OCI-LY1 (cell line): ENCODE data around the gene POLH.

Experiments used
- H2AFZ ChIP-seq: fragments of 200-600 bp; sonication (generic), shearing (Covaris generic); 2 replicates; pipeline ENCODE4 v1.6.0; 2014; ENCODE audit warnings: antibody characterized with exemption, mild to moderate bottlenecking, low read length
- H3F3A ChIP-seq: fragments of 200-600 bp; sonication (generic), shearing (Covaris generic); 2 replicates; pipeline ENCODE4 v1.6.0; 2014; ENCODE audit warnings: mild to moderate bottlenecking, antibody characterized with exemption, low read length, moderate library complexity; ENCODE audit not compliant: insufficient read depth
- H3K27ac ChIP-seq: fragments of 200-600 bp; sonication (generic); 2 replicates; pipeline ENCODE4 v1.5.1; 2014; ENCODE audit warnings: low read length, mixed run types, mild to moderate bottlenecking, low read depth; ENCODE audit not compliant: poor library complexity, severe bottlenecking
- H3K27me3 ChIP-seq: fragments of 200-600 bp; sonication (generic); 2 replicates; pipeline ENCODE4 v1.6.0; 2014; ENCODE audit warnings: antibody characterized with exemption, mild to moderate bottlenecking, low read length, moderate library complexity; ENCODE audit not compliant: insufficient read depth
- H3K36me3 ChIP-seq: fragments of 200-600 bp; sonication (generic); 2 replicates; pipeline ENCODE4 v1.6.1; 2014; ENCODE audit warnings: mild to moderate bottlenecking, antibody characterized with exemption, low read length, moderate library complexity, mixed read lengths; ENCODE audit not compliant: insufficient read depth
- H3K4me1 ChIP-seq: fragments of 200-600 bp; sonication (generic); 2 replicates; pipeline ENCODE4 v1.5.1; 2014; ENCODE audit warnings: mild to moderate bottlenecking, low read length, moderate library complexity; ENCODE audit not compliant: insufficient read depth, severe bottlenecking
- H3K4me2 ChIP-seq: fragments of 200-600 bp; sonication (generic), shearing (Covaris generic); 2 replicates; pipeline ENCODE4 v1.6.1; 2014; ENCODE audit warnings: low read length
- H3K4me3 ChIP-seq: fragments of 200-600 bp; sonication (generic); 2 replicates; pipeline ENCODE4 v1.5.1; 2014; ENCODE audit warnings: low read length, low read depth, mild to moderate bottlenecking, mixed read lengths; ENCODE audit not compliant: poor library complexity, severe bottlenecking
- H3K79me2 ChIP-seq: fragments of 200-600 bp; shearing (Covaris generic); 2 replicates; pipeline ENCODE4 v1.6.1; 2016; ENCODE audit warnings: mixed run types, low read length, mixed read lengths; ENCODE audit not compliant: insufficient read depth
- H3K9ac ChIP-seq: fragments of 200-600 bp; sonication (generic), shearing (Covaris generic); 2 replicates; pipeline ENCODE4 v1.6.1; 2014; ENCODE audit warnings: mild to moderate bottlenecking, low read length, mixed read lengths
- H3K9me2 ChIP-seq: fragments of 200-600 bp; sonication (generic), shearing (Covaris generic); 2 replicates; pipeline ENCODE4 v1.6.1; 2014; ENCODE audit warnings: low read depth, mild to moderate bottlenecking, low read length, mixed read lengths
- H3K9me3 ChIP-seq: fragments of 200-600 bp; shearing (Covaris generic); 2 replicates; pipeline ENCODE4 v1.6.1; 2014; ENCODE audit warnings: low read length, mixed read lengths
- H4K20me1 ChIP-seq: fragments of 200-600 bp; sonication (generic), shearing (Covaris generic); 2 replicates; pipeline ENCODE4 v1.6.0; 2016; ENCODE audit warnings: mild to moderate bottlenecking, low read length; ENCODE audit not compliant: insufficient read depth
- EZH2 ChIP-seq: fragments of 200-600 bp; sonication (generic), shearing (Covaris generic); IDR thresholded peaks from 2 replicates; pipeline ENCODE4 v1.8.0; 2017; ENCODE audit warnings: borderline replicate concordance, mixed run types, mild to moderate bottlenecking, antibody characterized with exemption, low read length, moderate library complexity, mixed read lengths
- TF ChIP-seq, protein P1 (sequence below): fragments of 200-600 bp; sonication (generic), shearing (Covaris generic); IDR thresholded peaks from 2 replicates; pipeline ENCODE4 v1.5.1; 2017; ENCODE audit warnings: mild to moderate bottlenecking, antibody characterized with exemption, low read length, moderate library complexity, mixed read lengths

The POLH gene

DNA sequence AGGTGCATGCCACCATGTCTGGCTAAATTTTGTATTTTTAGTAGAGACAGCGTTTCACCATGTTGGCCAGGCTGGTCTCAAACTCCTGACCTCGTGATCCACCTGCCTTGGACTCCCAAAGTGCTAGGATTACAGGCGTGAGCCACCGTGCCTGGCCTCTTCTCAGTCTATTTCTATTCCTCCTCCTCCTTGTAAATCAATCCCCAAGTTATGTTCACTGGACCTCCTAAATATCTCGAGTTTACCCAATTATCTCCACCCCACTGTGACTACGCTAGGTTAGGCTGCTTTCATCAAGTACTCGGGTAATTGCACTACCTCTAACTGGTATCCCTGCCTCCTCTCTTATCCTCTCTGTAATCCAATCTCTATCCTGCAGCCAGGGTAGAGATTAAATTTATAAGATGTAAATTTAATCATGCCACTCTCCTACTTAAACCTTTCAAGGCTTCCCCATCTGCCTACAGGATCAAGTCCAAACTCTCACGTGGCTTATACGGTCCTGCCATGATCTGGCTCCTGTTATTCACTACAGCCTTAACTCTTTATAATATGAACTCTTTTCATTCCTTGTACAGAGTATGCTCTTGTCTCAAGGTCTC is 58.8 kb downstream of the POLH start:
- Histone ChIP-seq H3K4me2 (peak overlapping the region; percentile 99; the same call in 1 of the 2 replicates), H3K9me3 (no peaks in the 10 kb centered on the region), H4K20me1 (no peaks in the 10 kb centered on the region), H3K27ac (peak overlapping the region; percentile 74), H3K9ac (no peak overlapping the region; the same call in 1 of the 2 replicates), H3K4me1 (peaks cover 44% of the 10 kb centered on the region), H3K36me3 (peaks cover 22% of the 10 kb centered on the region), H3F3A (no peaks in the 10 kb centered on the region), H3K4me3 (no peak overlapping the region), H3K9me2 (no peaks in the 10 kb centered on the region), H3K27me3 (no peaks in the 10 kb centered on the region), H3K79me2 (peaks cover 10% of the 10 kb centered on the region), H2AFZ (no peak overlapping the region)
- no peak for TF ChIP-seq EZH2
- TF ChIP-seq, protein P1, sequence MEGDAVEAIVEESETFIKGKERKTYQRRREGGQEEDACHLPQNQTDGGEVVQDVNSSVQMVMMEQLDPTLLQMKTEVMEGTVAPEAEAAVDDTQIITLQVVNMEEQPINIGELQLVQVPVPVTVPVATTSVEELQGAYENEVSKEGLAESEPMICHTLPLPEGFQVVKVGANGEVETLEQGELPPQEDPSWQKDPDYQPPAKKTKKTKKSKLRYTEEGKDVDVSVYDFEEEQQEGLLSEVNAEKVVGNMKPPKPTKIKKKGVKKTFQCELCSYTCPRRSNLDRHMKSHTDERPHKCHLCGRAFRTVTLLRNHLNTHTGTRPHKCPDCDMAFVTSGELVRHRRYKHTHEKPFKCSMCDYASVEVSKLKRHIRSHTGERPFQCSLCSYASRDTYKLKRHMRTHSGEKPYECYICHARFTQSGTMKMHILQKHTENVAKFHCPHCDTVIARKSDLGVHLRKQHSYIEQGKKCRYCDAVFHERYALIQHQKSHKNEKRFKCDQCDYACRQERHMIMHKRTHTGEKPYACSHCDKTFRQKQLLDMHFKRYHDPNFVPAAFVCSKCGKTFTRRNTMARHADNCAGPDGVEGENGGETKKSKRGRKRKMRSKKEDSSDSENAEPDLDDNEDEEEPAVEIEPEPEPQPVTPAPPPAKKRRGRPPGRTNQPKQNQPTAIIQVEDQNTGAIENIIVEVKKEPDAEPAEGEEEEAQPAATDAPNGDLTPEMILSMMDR = no peak

DNA sequence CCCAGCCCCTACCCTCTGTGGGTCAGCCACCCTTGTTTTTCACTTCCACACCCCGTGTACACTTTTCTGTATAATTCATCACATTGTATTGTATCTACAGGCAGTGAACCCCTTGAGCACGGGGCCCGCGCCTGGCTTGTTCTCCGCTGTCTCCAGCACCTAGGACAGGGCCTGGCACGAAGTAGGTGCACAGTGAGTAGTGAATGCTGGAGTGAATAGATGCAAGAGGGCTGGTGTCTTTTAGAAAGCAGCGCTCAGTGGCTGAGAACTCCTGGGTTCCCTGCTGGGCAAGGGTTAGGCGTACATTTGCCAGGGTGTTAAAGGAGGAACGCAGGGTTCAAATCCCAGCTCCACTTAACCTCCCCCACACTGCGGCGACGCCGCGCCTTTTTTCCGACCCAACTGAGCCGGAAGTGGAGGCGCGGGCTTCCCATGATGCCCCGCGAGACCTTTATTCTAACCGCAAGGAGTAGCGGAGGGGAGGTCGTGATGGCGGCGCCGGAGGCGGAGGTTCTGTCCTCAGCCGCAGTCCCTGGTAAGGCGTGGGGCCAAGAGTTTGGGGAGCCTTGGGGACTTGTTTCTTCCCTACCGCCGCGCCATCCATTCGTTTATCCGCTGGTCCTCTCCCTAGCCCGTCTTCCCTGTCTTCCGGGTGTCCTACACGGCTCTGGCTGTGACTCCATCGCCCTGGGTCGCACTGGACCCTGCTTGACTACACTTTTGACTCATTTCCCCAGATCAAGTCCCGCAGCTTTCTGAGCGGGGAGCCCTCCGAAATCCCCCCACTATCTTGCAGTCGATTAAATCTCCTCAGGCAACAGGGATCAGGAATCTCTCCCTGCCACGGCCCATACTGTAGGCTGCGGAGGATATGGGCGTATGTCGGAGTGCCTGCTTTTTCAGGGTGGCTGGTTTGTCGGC is 59.7 kb downstream of the POLH start, which contains the start of gene MAD2L1BP:
MAD2L1BP (plus strand) TSS at position 454 of the 921 bp plus-strand sequence; CDS start at position 490, 36 bp downstream.
- Histone ChIP-seq H3K36me3 (peaks cover 30% of the 10 kb centered on the region), H3K4me3 (peak within 1 kb of the TSS; percentile 98), H3K4me1 (peaks cover 37% of the 10 kb centered on the region), H3K79me2 (peaks cover 10% of the 10 kb centered on the region), H3K4me2 (peak within 1 kb of the TSS; percentile 99), H3K9me2 (no peaks in the 10 kb centered on the region), H4K20me1 (no peaks in the 10 kb centered on the region), H3K9me3 (no peaks in the 10 kb centered on the region), H3K27ac (peak within 1 kb of the TSS; percentile 74), H2AFZ (0 out of 2 replicates have a peak within 1 kb of the TSS, but pooled peaks have one; percentile 22), H3K9ac (peak within 1 kb of the TSS; percentile 99), H3F3A (no peaks in the 10 kb centered on the region), H3K27me3 (no peaks in the 10 kb centered on the region)
- TF ChIP-seq EZH2 = no peak
- TF ChIP-seq, protein P1 = no peak

DNA sequence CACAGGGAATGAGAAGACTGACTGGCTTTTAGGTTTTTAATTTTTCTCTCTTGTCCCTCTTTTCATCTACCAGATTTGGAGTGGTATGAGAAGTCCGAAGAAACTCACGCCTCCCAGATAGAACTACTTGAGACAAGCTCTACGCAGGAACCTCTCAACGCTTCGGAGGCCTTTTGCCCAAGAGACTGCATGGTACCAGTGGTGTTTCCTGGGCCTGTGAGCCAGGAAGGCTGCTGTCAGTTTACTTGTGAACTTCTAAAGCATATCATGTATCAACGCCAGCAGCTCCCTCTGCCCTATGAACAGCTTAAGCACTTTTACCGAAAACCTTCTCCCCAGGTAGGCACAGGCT is 60.3 kb downstream of the POLH start:
- Histone ChIP-seq H3K27me3 (no peaks in the 10 kb centered on the region), H3K27ac (peak overlapping the region; percentile 74), H3K36me3 (peaks cover 36% of the 10 kb centered on the region), H3F3A (no peaks in the 10 kb centered on the region), H2AFZ (no peak overlapping the region), H3K9ac (peak overlapping the region; percentile 99), H3K9me3 (no peaks in the 10 kb centered on the region), H3K79me2 (peaks cover 10% of the 10 kb centered on the region), H4K20me1 (no peaks in the 10 kb centered on the region), H3K9me2 (no peaks in the 10 kb centered on the region), H3K4me2 (peak overlapping the region; percentile 99), H3K4me3 (peak overlapping the region; percentile 98), H3K4me1 (peaks cover 32% of the 10 kb centered on the region)
- no peak for TF ChIP-seq EZH2
- TF ChIP-seq, protein P1 = no peak
